HG02852 (cell line): ENCODE data around the gene MSI1.

Source experiments
- ATAC-seq: cut with Tn5 transposase; IDR thresholded peaks from one replicate; pipeline ENCODE4 v1.9.1; 2021; ENCODE audit warnings: mild to moderate bottlenecking, moderate library complexity; ENCODE audit not compliant: unreplicated experiment

MSI1 gene

GRCh38 chr12:120377611-120378010 is 8.6 kb upstream of the MSI1 start:
- ATAC-seq = no peak

GRCh38 chr12:120376934-120377572 is 8.1 kb upstream of the MSI1 start:
- ATAC-seq = no peak

GRCh38 chr12:120376416-120376815 is 7.5 kb upstream of the MSI1 start:
- no peak for ATAC-seq

GRCh38 chr12:120376009-120376408 is 7.0 kb upstream of the MSI1 start:
- no peak for ATAC-seq

GRCh38 chr12:120373683-120374082 is 4.7 kb upstream of the MSI1 start:
- ATAC-seq = no peak

- no peak for ATAC-seq
Observed at GRCh38 chr12:120370343-120371243, 1.6 kb upstream of the MSI1 start.

GRCh38 chr12:120369603-120370342 is 809 bp upstream of the MSI1 start:
- no peak for ATAC-seq

GRCh38 chr12:120367924-120368788 is 808 bp downstream of the MSI1 start:
- no peak for ATAC-seq

GRCh38 chr12:120367233-120367923 is 1.6 kb downstream of the MSI1 start:
- ATAC-seq = no peak

GRCh38 chr12:120366845-120367232 is 2.1 kb downstream of the MSI1 start:
- no peak for ATAC-seq

- no peak for ATAC-seq
Observed at GRCh38 chr12:120366341-120366705, 2.6 kb downstream of the MSI1 start.

GRCh38 chr12:120365675-120366340 is 3.2 kb downstream of the MSI1 start:
- no peak for ATAC-seq

GRCh38 chr12:120364487-120364886 is 4.5 kb downstream of the MSI1 start:
- no peak for ATAC-seq

- no peak for ATAC-seq
Observed at GRCh38 chr12:120363274-120363855, 5.6 kb downstream of the MSI1 start.

GRCh38 chr12:120362516-120363273 is 6.3 kb downstream of the MSI1 start:
- no peak for ATAC-seq

GRCh38 chr12:120361506-120362208 is 7.3 kb downstream of the MSI1 start:
- no peak for ATAC-seq

- ATAC-seq = no peak
Observed at GRCh38 chr12:120359128-120359527, 9.8 kb downstream of the MSI1 start.
